Bronchial epithelial cell (primary cell): ENCODE data around the gene BMP6. TPM values are rescaled to one million over a fixed set of nuclear protein-coding genes. Genes with fewer than 3 reads are reported as not detected.
"Not testable (repeated sequence)": the region's sequence is repeated elsewhere in the genome, so short reads cannot be mapped to it uniquely, and the experiment has no call there.

Source experiments
- DNase-seq: peaks from one replicate; pipeline ENCODE4 v3.0.0-alpha.2; 2010; ENCODE audit warnings: low read depth
- FAIRE-seq: peaks from 2 replicates; lab custom pipeline; 2011; peaks lifted over from hg19 to GRCh38; lab: Jason Lieb, UNC
- H3K27me3 ChIP-seq: 2 replicates; pipeline ENCODE4 v1.5.1; 2011; ENCODE audit warnings: low read length; ENCODE audit not compliant: control insufficient read depth, insufficient read depth
- H3K36me3 ChIP-seq: 2 replicates; pipeline ENCODE4 v1.5.1; 2011; ENCODE audit warnings: low read length; ENCODE audit not compliant: control insufficient read depth, insufficient read depth
- H3K4me3 ChIP-seq: 2 replicates; pipeline ENCODE4 v1.5.1; 2011; ENCODE audit warnings: mild to moderate bottlenecking, low read depth, low read length, control low read depth
- total RNA-seq: library from RNA; depleted of rRNA; stranded (reverse); fragments of >200 nt; gene quantifications from 2 replicates; pipeline ENCODE4 v1.2.1, GENCODE V29; 2014
- TF ChIP-seq, protein P1 (sequence below): IDR thresholded peaks from 2 replicates; pipeline ENCODE4 v1.5.1; 2011; ENCODE audit warnings: mild to moderate bottlenecking, moderate library complexity, low read length, control low read depth, inconsistent platforms; ENCODE audit not compliant: insufficient read depth, severe bottlenecking

The BMP6 gene
- total RNA-seq, 1 donor from 2014 or later, result 2.6 TPM

DNA sequence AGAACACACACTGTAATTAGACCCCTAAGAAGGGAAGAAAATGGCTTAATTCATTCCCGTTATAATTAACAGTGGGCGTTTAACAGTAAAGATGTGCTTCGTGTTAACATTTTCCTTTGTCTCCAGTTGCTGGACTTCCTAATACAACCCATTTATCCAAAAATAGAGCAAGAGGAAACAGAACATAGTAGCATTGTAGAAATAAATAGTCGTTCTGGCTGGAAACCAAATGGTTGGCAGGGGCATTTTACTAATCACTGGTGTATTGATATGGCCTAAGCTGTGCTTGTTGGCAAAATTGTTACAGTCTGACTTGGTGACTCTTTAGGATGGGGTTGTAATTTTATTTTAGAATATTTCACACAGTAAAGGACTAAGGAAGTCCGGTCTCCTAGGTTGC, 89.8 kb downstream of the BMP6 start:
- DNase-seq (no peak), FAIRE-seq (no peak)
- no peak overlapping the region for H3K4me3 ChIP-seq
- TF ChIP-seq, protein P1, sequence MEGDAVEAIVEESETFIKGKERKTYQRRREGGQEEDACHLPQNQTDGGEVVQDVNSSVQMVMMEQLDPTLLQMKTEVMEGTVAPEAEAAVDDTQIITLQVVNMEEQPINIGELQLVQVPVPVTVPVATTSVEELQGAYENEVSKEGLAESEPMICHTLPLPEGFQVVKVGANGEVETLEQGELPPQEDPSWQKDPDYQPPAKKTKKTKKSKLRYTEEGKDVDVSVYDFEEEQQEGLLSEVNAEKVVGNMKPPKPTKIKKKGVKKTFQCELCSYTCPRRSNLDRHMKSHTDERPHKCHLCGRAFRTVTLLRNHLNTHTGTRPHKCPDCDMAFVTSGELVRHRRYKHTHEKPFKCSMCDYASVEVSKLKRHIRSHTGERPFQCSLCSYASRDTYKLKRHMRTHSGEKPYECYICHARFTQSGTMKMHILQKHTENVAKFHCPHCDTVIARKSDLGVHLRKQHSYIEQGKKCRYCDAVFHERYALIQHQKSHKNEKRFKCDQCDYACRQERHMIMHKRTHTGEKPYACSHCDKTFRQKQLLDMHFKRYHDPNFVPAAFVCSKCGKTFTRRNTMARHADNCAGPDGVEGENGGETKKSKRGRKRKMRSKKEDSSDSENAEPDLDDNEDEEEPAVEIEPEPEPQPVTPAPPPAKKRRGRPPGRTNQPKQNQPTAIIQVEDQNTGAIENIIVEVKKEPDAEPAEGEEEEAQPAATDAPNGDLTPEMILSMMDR, result no peak
- H3K27me3 ChIP-seq, result no peaks in the 10 kb centered on the region
- no peaks in the 10 kb centered on the region for H3K36me3 ChIP-seq

DNA sequence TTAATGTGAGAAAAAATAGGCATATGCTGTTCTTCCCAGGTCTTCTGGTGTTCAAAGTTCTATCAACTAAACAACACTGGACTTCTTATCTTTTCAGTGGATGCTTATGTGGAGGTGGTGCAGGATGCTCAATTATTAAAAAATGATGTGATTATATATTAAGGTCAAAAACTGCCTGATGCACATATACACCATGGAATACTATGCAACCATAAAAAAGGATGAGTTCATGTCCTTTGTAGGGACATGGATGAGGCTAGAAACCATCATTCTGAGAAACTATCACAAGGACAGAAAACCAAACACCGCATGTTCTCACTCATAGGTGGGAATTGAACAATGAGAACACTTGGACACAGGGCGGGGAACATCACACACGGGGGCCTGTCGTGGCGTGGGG, 91.3 kb downstream of the BMP6 start:
- FAIRE-seq, H3K27me3 ChIP-seq, H3K4me3 ChIP-seq: not testable (repeated sequence)

DNA sequence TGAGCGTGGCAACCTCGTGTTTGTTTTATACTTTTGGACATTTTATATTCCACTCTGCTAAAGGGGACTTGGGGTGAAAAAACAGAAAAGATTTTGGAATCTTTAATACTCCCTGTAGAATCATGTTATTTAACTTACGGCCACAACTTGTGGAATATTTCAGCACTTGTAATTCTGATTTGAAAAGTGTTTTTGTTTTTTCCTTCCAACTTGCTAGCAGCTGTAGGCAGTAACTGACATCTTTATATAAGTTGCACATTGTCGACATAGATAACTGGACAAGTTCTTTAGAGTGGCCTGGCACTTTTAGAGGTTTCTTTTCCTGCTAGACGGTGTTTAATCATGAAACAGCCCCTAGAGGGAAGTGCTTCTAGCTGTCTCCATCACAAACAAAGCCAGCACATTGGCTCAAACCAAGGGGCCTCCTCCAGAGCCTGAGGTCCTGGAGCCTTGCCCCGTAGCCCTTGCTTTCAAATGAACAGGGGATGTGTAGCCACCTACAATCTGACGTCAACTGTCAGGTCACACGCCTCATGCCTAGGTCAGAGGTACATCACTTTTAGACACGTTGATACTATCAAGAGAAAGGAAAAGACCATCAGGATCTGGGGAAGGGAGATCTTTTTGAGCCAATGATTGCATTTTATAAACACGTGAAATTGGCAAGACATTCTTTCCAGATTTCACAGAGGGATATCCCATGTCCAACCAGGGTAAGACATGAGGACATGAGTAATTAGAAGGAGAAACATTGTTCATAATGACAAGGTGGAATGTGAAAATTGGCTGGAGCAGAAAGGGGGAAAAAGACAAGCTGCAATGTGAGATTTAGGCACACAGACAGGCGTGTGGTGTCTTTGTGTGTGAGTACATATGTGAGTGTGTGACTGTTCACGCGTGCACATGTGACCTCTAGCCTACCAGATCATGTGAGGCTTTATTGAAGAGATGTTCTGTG, 92.6 kb downstream of the BMP6 start:
- Histone ChIP-seq H3K27me3 (no peaks in the 10 kb centered on the region), H3K4me3 (no peak overlapping the region), H3K36me3 (no peaks in the 10 kb centered on the region)
- DNase-seq, result no peak
- TF ChIP-seq, protein P1, result no peak
- FAIRE-seq, result no peak

More for the DNA sequence above, 91.3 kb downstream of the BMP6 start:
- DNase-seq, H3K36me3 ChIP-seq: not testable (repeated sequence)

DNA sequence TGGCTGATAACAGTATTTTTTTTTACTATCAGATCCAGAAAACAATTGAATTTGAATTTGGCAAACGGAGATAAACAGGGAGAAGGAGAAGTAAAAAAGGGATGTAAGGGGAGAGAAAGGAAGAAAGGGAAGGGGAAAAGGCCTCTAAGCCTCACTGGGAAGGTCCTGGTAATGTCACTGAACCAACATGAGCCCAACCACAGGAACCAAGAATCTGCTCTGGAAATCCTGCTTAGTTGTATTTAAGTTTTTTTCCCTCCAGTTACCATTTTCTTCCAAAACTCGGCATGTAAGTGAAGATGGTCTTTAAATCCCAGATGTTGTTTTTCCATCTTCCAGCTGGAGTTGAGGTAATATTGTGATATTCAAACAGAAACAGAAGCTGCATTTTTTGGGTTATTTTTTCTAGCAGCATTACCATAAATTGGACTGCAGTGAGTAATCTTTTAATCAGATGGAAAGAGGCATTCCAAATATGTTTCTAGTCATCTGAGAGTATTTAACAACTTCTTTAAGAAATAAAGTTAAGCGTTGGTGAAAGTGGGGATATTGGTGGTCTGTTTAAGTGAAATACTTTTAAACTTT, 93.6 kb downstream of the BMP6 start:
- H3K4me3 ChIP-seq, result no peak overlapping the region
- FAIRE-seq (no peak), DNase-seq (no peak)
- no peaks in the 10 kb centered on the region for H3K27me3 ChIP-seq
- TF ChIP-seq, protein P1, result no peak
- H3K36me3 ChIP-seq, result no peaks in the 10 kb centered on the region

DNA sequence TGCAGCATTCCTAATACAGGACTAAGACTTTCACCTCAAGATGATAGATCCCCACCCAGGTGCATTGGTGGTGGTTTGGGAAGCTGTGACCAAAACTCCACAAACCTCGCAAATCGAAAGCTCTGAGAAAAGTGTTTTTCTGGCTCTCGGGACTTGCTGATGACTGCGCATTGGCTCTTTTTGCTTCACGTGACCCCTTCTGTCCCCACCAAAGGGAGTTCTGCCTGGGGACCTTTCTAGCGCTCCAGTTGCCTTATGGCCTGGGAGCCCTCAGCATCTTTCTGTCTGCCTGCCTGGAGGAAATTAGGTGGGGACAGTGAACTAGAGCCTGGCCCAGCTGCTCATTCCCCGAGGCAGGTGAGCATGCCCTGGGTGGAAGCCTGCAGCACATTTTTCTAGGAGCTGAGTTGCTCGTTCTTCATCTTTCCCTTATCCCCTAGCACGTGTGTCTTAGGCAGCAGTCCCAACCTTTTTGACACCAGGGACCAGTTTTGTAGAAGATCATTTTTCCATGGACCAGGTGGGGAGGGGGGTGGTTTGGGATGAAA, 94.5 kb downstream of the BMP6 start:
- no peaks in the 10 kb centered on the region for H3K27me3 ChIP-seq
- TF ChIP-seq, protein P1, result no peak
- no peaks in the 10 kb centered on the region for H3K36me3 ChIP-seq
- H3K4me3 ChIP-seq, result no peak overlapping the region
- DNase-seq, result no peak
- FAIRE-seq, result no peak

- Histone ChIP-seq H3K27me3 (no peaks in the 10 kb centered on the region), H3K4me3 (no peak overlapping the region), H3K36me3 (no peaks in the 10 kb centered on the region)
- TF ChIP-seq, protein P1, result no peak
- no peak for DNase-seq
- no peak for FAIRE-seq
Measured at GRCh38 chr6:7821426-7821825, 95.5 kb downstream of the BMP6 start.
